ENCODE data around the gene OSBP. TPM values are rescaled to one million over a fixed set of nuclear protein-coding genes. Genes with fewer than 3 reads are reported as not detected.

OSBP gene
- total RNA-seq, 4 donors from 2014 or later: 32.5 to 40.0 (median 33.3) TPM

GRCh38 chr11:59617876-59618275 is 2.3 kb upstream of the OSBP start:
- no peak overlapping the region for H3K4me3 ChIP-seq
- 71% methylated on average over 1 of the region's 1 CpG for WGBS
- intact Hi-C loops (cut with DNase I): loop anchor here (5.0 to 10.0 kb wide), 2 partner anchors 49 to 83 kb away; partner anchors contain the start of gene PATL1
- no peak for DNase-seq (ENCODE audit: extremely low spot score)
- no peaks in the 10 kb centered on the region for H3K36me3 ChIP-seq
- no peaks in the 10 kb centered on the region for H3K9me3 ChIP-seq
- H3K27ac ChIP-seq (replicated peaks in 1 of 4): no peak overlapping the region
- no peaks in the 10 kb centered on the region for H3K27me3 ChIP-seq
- H3K4me1 ChIP-seq: peaks cover 18 to 29% (median 21%) of the 10 kb centered on the region in 4 donors
- TF ChIP-seq EP300 (IDR thresholded peaks at IDR 0.05) (no peak), POLR2AphosphoS5 (IDR thresholded peaks at IDR 0.05) (no peak), POLR2A (IDR thresholded peaks at IDR 0.05; ENCODE audit: low read depth) (no peak)
- TF ChIP-seq, protein P1, sequence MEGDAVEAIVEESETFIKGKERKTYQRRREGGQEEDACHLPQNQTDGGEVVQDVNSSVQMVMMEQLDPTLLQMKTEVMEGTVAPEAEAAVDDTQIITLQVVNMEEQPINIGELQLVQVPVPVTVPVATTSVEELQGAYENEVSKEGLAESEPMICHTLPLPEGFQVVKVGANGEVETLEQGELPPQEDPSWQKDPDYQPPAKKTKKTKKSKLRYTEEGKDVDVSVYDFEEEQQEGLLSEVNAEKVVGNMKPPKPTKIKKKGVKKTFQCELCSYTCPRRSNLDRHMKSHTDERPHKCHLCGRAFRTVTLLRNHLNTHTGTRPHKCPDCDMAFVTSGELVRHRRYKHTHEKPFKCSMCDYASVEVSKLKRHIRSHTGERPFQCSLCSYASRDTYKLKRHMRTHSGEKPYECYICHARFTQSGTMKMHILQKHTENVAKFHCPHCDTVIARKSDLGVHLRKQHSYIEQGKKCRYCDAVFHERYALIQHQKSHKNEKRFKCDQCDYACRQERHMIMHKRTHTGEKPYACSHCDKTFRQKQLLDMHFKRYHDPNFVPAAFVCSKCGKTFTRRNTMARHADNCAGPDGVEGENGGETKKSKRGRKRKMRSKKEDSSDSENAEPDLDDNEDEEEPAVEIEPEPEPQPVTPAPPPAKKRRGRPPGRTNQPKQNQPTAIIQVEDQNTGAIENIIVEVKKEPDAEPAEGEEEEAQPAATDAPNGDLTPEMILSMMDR (IDR thresholded peaks at IDR 0.05): no peak

DNA sequence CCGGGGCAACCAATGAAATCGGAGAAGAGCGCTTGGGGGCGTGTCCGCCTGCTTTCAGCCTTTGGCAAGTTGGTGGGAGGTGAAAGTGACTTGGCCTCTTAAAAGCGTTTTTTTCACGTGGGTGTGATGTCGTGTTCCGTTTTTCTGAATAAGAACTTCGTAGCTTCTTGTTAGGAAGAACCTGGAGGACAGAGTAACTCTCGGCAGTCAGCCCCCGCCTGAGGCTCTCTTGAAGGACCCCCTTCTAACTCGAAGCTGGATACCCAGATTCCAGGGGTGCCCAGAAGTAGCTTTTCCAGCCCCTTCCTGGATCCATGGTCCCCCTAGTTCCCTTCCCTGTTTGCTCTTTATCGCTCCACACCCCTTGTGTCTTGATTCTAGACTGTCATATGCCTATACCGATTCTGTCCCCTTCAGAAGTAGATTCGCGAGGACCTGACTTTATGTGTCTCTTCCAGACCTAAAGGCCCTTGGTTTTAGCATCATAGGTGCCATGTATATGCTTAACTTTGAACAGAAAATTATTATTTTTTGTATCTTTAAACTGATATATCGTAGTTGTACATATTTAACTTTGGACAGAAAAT is 915 bp upstream of the OSBP start:
- no peaks in the 10 kb centered on the region for H3K27me3 ChIP-seq
- intact Hi-C loops (cut with DNase I): loop anchor here (5.0 to 10.0 kb wide), 2 partner anchors 51 to 82 kb away; partner anchors contain the start of gene PATL1
- peaks cover 28 to 42% (median 35%) of the 10 kb centered on the region in 4 donors for H3K4me1 ChIP-seq
- no peaks in the 10 kb centered on the region for H3K9me3 ChIP-seq
- H3K36me3 ChIP-seq: no peaks in the 10 kb centered on the region
- TF ChIP-seq POLR2AphosphoS5 (IDR thresholded peaks at IDR 0.05): peak; percentile 14 to 54
- TF ChIP-seq, protein P1 (IDR thresholded peaks at IDR 0.05): no peak
- H3K4me3 ChIP-seq: peak overlapping the region; percentile 55 to 63 (median 58)
- peak overlapping the region; percentile 89 to 97 (median 94) for H3K27ac ChIP-seq (replicated peaks in 1 of 4)
- no peak for DNase-seq (ENCODE audit: extremely low spot score)
- 14% methylated on average over 18 of the region's 18 CpGs for WGBS

- peaks cover 28 to 52% (median 44%) of the 10 kb centered on the region in 4 donors for H3K4me1 ChIP-seq
- TF ChIP-seq POLR2AphosphoS5 (IDR thresholded peaks at IDR 0.05) (no peak), EP300 (IDR thresholded peaks at IDR 0.05) (no peak), POLR2A (IDR thresholded peaks at IDR 0.05; ENCODE audit: low read depth) (no peak)
- TF ChIP-seq, protein P1 (IDR thresholded peaks at IDR 0.05): no peak
- H3K36me3 ChIP-seq: peaks cover 2 to 6% (median 2%) of the 10 kb centered on the region in 4 donors
- 0% methylated on average over 12 of the region's 51 CpGs for WGBS
- intact Hi-C loops (cut with DNase I): loop anchor here (5.0 to 10.0 kb wide), 2 partner anchors 52 to 80 kb away; partner anchors contain the start of gene PATL1
- H3K27me3 ChIP-seq: no peaks in the 10 kb centered on the region
- no peak for DNase-seq (ENCODE audit: extremely low spot score)
- H3K9me3 ChIP-seq: no peaks in the 10 kb centered on the region
- peak overlapping the region; percentile 91 to 97 (median 96) for H3K27ac ChIP-seq (replicated peaks in 1 of 4)
- peak overlapping the region; percentile 78 to 96 (median 87) for H3K4me3 ChIP-seq
Measured at GRCh38 chr11:59615120-59615636, 396 bp downstream of the OSBP start.

DNA sequence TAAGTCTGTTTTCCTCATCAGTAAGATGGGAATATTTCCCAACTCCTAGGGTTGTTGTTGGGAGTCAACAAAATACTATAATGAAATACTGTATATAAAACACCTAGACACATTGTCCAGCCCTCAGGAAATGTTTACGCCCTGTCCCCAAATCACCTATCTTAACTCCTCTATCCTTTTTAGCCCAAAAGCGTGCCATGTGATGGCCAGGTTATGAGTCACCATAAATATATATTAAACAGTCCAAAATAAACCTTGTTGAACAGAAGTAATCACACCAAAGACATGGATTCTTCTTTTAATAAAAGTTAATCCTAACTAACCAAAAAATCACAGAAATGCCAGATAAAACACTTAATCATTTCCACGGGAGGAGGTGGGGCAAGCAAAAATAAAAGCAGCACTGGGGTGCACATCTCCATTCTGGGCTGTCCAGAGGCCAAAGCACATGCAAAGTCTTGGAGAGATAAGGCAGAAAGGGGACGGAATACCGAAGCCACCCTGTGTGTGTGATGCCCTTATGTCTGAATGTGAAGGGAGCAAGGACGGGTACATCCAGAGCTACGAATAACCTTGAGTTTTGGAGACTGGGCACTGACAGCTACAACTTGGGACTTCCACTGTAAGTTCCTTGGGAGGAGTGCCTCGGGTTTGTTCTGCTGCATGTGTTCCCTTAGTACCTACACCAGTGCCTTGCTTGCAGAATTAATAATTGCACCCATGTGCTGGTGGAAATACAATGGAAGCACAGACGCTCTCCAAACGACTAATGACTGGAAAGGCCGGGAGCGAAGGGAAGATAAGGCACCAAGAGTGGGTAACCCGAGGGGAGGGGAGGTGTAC is 1.1 kb downstream of the OSBP start:
- Histone ChIP-seq H3K4me1 (peaks cover 28 to 52% (median 44%) of the 10 kb centered on the region in 4 donors), H3K4me3 (peak overlapping the region; percentile 78 to 96 (median 87)), H3K36me3 (peaks cover 8 to 13% (median 9%) of the 10 kb centered on the region in 4 donors), H3K27ac (replicated peaks in 1 of 4) (peak overlapping the region; percentile 91 to 97 (median 96)), H3K27me3 (no peaks in the 10 kb centered on the region), H3K9me3 (no peaks in the 10 kb centered on the region)
- no peak for TF ChIP-seq POLR2A (IDR thresholded peaks at IDR 0.05; ENCODE audit: low read depth)
- TF ChIP-seq EP300 (IDR thresholded peaks at IDR 0.05): no peak
- no peak for TF ChIP-seq POLR2AphosphoS5 (IDR thresholded peaks at IDR 0.05)
- TF ChIP-seq, protein P1 (IDR thresholded peaks at IDR 0.05): no peak
- intact Hi-C loops (cut with DNase I): loop anchor here (5.0 to 10.0 kb wide), 3 partner anchors 47 to 80 kb away; partner anchors contain the start of gene PATL1
- 16% methylated on average over 13 of the region's 13 CpGs for WGBS
- DNase-seq (ENCODE audit: extremely low spot score): no peak
